ENCODE data around the gene TMEM8B. TPM values are rescaled to one million over a fixed set of nuclear protein-coding genes. Genes with fewer than 3 reads are reported as not detected.

TMEM8B gene
- total and polyA plus RNA-seq, 2 experiments from 2014 or later = 17.0 to 17.9 TPM

- TF ChIP-seq, protein P1, sequence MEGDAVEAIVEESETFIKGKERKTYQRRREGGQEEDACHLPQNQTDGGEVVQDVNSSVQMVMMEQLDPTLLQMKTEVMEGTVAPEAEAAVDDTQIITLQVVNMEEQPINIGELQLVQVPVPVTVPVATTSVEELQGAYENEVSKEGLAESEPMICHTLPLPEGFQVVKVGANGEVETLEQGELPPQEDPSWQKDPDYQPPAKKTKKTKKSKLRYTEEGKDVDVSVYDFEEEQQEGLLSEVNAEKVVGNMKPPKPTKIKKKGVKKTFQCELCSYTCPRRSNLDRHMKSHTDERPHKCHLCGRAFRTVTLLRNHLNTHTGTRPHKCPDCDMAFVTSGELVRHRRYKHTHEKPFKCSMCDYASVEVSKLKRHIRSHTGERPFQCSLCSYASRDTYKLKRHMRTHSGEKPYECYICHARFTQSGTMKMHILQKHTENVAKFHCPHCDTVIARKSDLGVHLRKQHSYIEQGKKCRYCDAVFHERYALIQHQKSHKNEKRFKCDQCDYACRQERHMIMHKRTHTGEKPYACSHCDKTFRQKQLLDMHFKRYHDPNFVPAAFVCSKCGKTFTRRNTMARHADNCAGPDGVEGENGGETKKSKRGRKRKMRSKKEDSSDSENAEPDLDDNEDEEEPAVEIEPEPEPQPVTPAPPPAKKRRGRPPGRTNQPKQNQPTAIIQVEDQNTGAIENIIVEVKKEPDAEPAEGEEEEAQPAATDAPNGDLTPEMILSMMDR (IDR thresholded peaks at IDR 0.05; ENCODE audit: low read depth, low read length) = no peak
- Histone ChIP-seq H3K27ac (peak overlapping the region; percentile 93), H3K4me3 (peak overlapping the region; percentile 71), H3K27me3 (no peaks in the 10 kb centered on the region), H3K4me1 (ENCODE audit: low read depth) (peaks cover 27% of the 10 kb centered on the region), H3K9me3 (ENCODE audit: low read depth) (no peaks in the 10 kb centered on the region), H3K36me3 (no peaks in the 10 kb centered on the region)
- DNase-seq (ENCODE audit: low read depth in 1 of 2, low spot score in 1 of 2) = no peak
Measured at GRCh38 chr9:35829764-35830096, 702 bp downstream of the TMEM8B start.

DNA sequence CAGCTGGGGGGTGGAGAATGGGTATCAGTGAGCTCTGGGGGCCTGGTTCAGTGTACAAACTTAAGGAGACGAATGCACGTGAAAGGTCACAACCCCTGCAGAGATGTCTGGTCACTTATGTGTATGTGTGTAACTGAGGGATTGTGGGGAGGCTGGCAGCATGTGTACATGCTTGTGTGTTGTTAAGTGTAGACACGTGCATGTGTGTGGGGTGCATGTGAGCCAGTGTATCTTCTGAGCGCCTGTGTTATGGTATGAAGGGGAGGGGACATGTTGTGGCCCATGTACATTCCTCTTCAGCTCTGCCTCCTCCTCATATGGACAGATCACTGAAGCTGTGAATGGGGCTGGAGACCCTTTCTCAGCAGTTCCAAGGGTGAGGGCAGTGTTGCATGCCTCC lies 2.0 kb downstream of the TMEM8B start:
- no peaks in the 10 kb centered on the region for H3K27me3 ChIP-seq
- no peaks in the 10 kb centered on the region for H3K36me3 ChIP-seq
- no peak overlapping the region for H3K27ac ChIP-seq
- peaks cover 27% of the 10 kb centered on the region for H3K4me1 ChIP-seq (ENCODE audit: low read depth)
- TF ChIP-seq, protein P1 (IDR thresholded peaks at IDR 0.05; ENCODE audit: low read depth, low read length) = no peak
- DNase-seq (ENCODE audit: low read depth in 1 of 2, low spot score in 1 of 2) = no peak
- H3K4me3 ChIP-seq = no peak overlapping the region
- no peaks in the 10 kb centered on the region for H3K9me3 ChIP-seq (ENCODE audit: low read depth)

DNA sequence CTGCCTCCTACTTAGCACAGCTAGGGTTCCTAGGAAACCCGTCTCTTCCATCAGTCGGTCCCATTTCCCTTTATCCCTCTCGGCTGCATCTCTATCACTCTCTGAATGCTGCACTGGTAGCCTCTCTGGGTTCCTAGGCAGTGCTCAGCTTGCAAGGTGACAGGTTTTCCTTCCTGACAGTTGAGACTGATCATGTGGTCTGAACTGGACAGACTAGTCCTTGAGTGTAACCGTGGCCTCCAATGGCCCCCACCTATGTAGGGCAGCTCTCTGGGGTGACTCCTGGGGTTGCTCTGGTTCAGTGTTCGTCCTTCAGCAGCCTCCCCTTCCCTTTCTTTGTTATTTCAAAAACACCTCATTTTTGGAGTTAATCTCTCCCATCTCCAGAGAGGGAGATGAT lies 3.8 kb downstream of the TMEM8B start:
- Histone ChIP-seq H3K27me3 (no peaks in the 10 kb centered on the region), H3K4me3 (no peak overlapping the region), H3K36me3 (no peaks in the 10 kb centered on the region), H3K9me3 (ENCODE audit: low read depth) (no peaks in the 10 kb centered on the region), H3K4me1 (ENCODE audit: low read depth) (peaks cover 27% of the 10 kb centered on the region), H3K27ac (no peak overlapping the region)
- no peak for DNase-seq (ENCODE audit: low read depth in 1 of 2, low spot score in 1 of 2)
- TF ChIP-seq, protein P1 (IDR thresholded peaks at IDR 0.05; ENCODE audit: low read depth, low read length) = no peak

DNA sequence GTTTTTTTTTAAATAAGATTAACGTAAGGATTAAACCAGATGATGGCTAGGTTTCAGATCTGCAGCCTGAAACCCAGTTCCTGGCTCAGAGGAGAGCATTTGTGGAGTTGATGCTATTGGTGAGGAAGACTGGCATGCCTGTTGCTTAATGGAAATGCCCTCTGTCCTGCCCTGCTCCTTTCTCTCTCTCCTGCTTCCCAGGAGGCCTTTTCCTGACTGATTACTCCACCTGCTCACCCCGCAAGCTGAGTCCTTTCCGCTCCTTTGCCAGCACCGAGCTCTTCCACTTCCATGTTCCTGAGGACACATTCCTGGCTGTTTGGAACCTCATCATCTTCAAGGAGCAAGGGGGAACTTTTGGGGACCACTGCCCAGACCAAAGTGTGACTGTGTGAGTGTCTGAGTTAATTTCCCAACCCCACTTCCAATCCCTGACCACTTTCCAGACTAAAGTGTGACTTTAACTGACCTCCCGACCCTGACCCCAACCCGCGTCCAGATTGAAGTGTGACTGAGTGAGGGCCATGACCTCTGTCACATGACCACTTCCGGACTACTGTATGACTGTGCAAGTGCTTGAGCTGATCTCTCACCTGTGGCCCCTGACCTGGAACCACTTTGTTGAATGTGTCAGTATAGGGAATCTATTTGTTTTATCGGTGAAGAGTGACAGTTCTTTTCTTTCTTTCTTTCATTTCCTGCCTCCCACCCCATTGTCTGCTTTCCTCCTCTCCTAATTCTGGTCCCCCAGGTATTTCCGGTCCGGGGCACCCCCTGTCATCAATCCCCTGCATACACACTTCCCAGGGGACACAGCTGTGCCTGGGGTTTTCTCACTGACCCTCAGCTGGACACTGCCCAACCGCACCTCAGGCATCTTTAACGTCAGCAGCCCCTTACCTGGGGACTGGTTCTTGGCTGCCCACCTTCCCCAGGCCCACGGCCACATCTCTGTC lies 5.5 kb downstream of the TMEM8B start:
- no peak overlapping the region for H3K27ac ChIP-seq
- no peak for DNase-seq (ENCODE audit: low read depth in 1 of 2, low spot score in 1 of 2)
- H3K9me3 ChIP-seq (ENCODE audit: low read depth) = no peaks in the 10 kb centered on the region
- no peaks in the 10 kb centered on the region for H3K36me3 ChIP-seq
- TF ChIP-seq, protein P1 (IDR thresholded peaks at IDR 0.05; ENCODE audit: low read depth, low read length) = no peak
- peaks cover 21% of the 10 kb centered on the region for H3K4me1 ChIP-seq (ENCODE audit: low read depth)
- H3K4me3 ChIP-seq = no peak overlapping the region
- H3K27me3 ChIP-seq = no peaks in the 10 kb centered on the region

GRCh38 chr9:35835216-35835632 lies 6.2 kb downstream of the TMEM8B start:
- no peak overlapping the region for H3K4me3 ChIP-seq
- H3K27me3 ChIP-seq = no peaks in the 10 kb centered on the region
- H3K9me3 ChIP-seq (ENCODE audit: low read depth) = no peaks in the 10 kb centered on the region
- peaks cover 15% of the 10 kb centered on the region for H3K4me1 ChIP-seq (ENCODE audit: low read depth)
- no peaks in the 10 kb centered on the region for H3K36me3 ChIP-seq
- TF ChIP-seq, protein P1 (IDR thresholded peaks at IDR 0.05; ENCODE audit: low read depth, low read length) = peak; percentile 32
- peak overlapping the region; percentile 34 for H3K27ac ChIP-seq
- peak in 1 of 2 donors; percentile 10 for DNase-seq (ENCODE audit: low read depth in 1 of 2, low spot score in 1 of 2)
